OCI-LY3 (cell line): Measurements from ENCODE around the gene NGFR.

ENCODE experiments used
- H2AFZ ChIP-seq: fragments of 200-600, 300-600 bp; shearing (Covaris generic); 2 replicates; pipeline ENCODE4 v1.6.0; 2014; ENCODE audit warnings: antibody characterized with exemption, low read depth, low read length
- H3K27ac ChIP-seq: fragments of 200-600, 300-600 bp; sonication (generic); 2 replicates; pipeline ENCODE4 v1.5.1; 2014; ENCODE audit warnings: mild to moderate bottlenecking, low read length, moderate library complexity, mixed read lengths
- H3K27me3 ChIP-seq: fragments of 200-600, 300-600 bp; sonication (generic); 2 replicates; pipeline ENCODE4 v1.6.1; 2014; ENCODE audit warnings: low read depth, low read length, mixed read lengths
- H3K36me3 ChIP-seq: fragments of 200-600, 300-600 bp; sonication (generic); replicated peaks from 2 replicates; pipeline ENCODE3; 2014; ENCODE audit warnings: low read depth, low read length, mixed read lengths
- H3K4me1 ChIP-seq: fragments of 300-600, 200-600 bp; sonication (generic); 2 replicates; pipeline ENCODE4 v1.6.1; 2014; ENCODE audit warnings: low read length, mixed read lengths
- H3K4me2 ChIP-seq: fragments of 200-600, 300-600 bp; sonication (generic); 2 replicates; pipeline ENCODE4 v1.6.1; 2014; ENCODE audit warnings: low read length, mixed read lengths
- H3K4me3 ChIP-seq: fragments of 300-600, 200-600 bp; sonication (generic); 2 replicates; pipeline ENCODE4 v1.5.1; 2014; ENCODE audit warnings: antibody characterized with exemption, mild to moderate bottlenecking, low read length, moderate library complexity
- H3K79me2 ChIP-seq: fragments of 300-600, 200-600 bp; shearing (Covaris generic); 2 replicates; pipeline ENCODE4 v1.6.1; 2014; ENCODE audit warnings: mild to moderate bottlenecking, low read length, mixed read lengths
- H3K9ac ChIP-seq: fragments of 300-600, 200-600 bp; shearing (Covaris generic); 2 replicates; pipeline ENCODE4 v1.6.0; 2014; ENCODE audit warnings: mild to moderate bottlenecking, low read length, moderate library complexity
- H3K9me3 ChIP-seq: fragments of 200-600, 300-600 bp; shearing (Covaris generic); 2 replicates; pipeline ENCODE4 v1.6.1; 2014; ENCODE audit warnings: low read length, mixed read lengths; ENCODE audit not compliant: insufficient read depth
- H4K20me1 ChIP-seq: fragments of 200-600, 300-600 bp; sonication (generic); 2 replicates; pipeline ENCODE4 v1.6.1; 2016; ENCODE audit warnings: low read length, mixed read lengths; ENCODE audit not compliant: insufficient read depth
- EZH2phosphoT487 ChIP-seq: fragments of 200-600 bp; shearing (Covaris generic); IDR thresholded peaks from 2 replicates; pipeline ENCODE4 v1.6.1; 2018; ENCODE audit warnings: antibody characterized with exemption, mixed run types, low read depth
- TF ChIP-seq, protein P1 (sequence below): fragments of 200-600, 300-600 bp; sonication (generic); IDR thresholded peaks from 2 replicates; pipeline ENCODE4 v1.5.1; 2014; ENCODE audit warnings: antibody characterized with exemption, low read length, low read depth

Gene NGFR

DNA sequence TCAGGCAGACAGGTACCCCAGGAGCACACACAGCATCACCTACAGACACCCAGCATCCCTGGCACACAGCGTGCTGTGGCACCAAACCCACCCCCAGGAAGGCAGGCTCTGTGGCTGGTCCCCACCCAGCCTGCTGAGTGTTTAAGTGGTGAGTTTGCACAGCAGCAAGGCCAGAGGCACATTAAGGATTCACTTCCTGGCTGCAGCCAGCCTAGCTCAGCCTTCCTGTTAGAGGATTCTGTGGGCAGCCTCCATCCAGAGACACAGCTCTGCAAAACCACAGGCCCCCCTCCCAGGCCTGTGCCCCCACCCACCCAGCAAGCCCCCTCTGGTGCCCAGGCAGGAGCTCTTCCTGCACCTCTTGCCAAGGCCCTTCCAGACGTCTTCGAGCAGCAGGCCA is 44.4 kb upstream of the NGFR start:
- Histone ChIP-seq H3K4me3 (no peak overlapping the region), H3K27me3 (peaks cover 10% of the 10 kb centered on the region), H2AFZ (no peak overlapping the region), H4K20me1 (no peaks in the 10 kb centered on the region), H3K4me2 (no peak overlapping the region), H3K9me3 (no peaks in the 10 kb centered on the region), H3K4me1 (no peaks in the 10 kb centered on the region), H3K79me2 (no peaks in the 10 kb centered on the region), H3K36me3 (no peaks in the 10 kb centered on the region), H3K9ac (no peak overlapping the region), H3K27ac (no peak overlapping the region)
- no peak for TF ChIP-seq EZH2phosphoT487
- TF ChIP-seq, protein P1, sequence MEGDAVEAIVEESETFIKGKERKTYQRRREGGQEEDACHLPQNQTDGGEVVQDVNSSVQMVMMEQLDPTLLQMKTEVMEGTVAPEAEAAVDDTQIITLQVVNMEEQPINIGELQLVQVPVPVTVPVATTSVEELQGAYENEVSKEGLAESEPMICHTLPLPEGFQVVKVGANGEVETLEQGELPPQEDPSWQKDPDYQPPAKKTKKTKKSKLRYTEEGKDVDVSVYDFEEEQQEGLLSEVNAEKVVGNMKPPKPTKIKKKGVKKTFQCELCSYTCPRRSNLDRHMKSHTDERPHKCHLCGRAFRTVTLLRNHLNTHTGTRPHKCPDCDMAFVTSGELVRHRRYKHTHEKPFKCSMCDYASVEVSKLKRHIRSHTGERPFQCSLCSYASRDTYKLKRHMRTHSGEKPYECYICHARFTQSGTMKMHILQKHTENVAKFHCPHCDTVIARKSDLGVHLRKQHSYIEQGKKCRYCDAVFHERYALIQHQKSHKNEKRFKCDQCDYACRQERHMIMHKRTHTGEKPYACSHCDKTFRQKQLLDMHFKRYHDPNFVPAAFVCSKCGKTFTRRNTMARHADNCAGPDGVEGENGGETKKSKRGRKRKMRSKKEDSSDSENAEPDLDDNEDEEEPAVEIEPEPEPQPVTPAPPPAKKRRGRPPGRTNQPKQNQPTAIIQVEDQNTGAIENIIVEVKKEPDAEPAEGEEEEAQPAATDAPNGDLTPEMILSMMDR = no peak

DNA sequence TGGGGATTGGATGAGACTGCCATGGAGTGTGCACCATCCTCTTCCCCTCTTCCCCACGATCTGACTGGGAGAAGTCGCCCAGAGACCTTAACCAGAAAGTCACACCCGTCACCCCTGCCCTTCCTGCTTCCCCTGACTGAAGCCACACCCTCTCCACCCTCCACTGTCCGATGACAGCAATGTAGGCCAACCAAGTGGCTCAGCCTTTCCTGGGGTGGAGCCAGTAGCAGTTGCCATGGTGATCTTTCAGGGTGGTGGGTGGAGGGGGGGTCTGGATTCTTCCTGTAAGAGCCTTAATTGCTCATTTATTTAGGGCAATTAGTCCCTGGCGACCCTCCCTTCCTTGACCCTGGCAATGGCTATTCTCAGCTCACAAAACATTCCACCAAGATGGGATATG is 42.9 kb upstream of the NGFR start:
- no peaks in the 10 kb centered on the region for H3K36me3 ChIP-seq
- peaks cover 16% of the 10 kb centered on the region for H3K27me3 ChIP-seq
- H3K4me1 ChIP-seq = no peaks in the 10 kb centered on the region
- no peaks in the 10 kb centered on the region for H4K20me1 ChIP-seq
- no peak overlapping the region for H2AFZ ChIP-seq
- no peaks in the 10 kb centered on the region for H3K79me2 ChIP-seq
- H3K9me3 ChIP-seq = no peaks in the 10 kb centered on the region
- H3K9ac ChIP-seq = no peak overlapping the region
- TF ChIP-seq, protein P1 = no peak
- no peak for TF ChIP-seq EZH2phosphoT487
- H3K4me2 ChIP-seq = no peak overlapping the region
- no peak overlapping the region for H3K27ac ChIP-seq
- no peak overlapping the region for H3K4me3 ChIP-seq

DNA sequence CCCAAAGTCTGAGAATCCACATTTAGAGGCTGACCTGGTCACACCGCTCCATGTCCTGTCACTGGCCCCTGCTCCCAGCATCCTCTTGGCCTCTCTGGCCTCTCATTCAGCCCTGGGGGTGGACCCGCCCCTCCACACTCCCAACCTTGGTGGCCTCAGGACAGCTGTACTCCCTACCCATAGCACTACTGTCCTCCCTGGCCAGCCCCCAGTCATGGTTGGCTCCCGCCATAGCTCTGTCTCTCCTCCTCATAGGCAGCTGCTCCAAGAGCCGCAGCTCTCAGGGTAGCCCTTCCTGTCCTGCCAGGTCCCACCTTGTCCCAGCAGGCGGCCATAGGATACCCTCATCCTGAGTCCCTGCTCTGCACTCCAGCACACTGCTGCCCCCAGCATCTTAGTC is 42.4 kb upstream of the NGFR start:
- Histone ChIP-seq H3K4me2 (no peak overlapping the region), H3K9ac (no peak overlapping the region), H3K79me2 (no peaks in the 10 kb centered on the region), H3K27ac (no peak overlapping the region), H3K27me3 (peaks cover 20% of the 10 kb centered on the region), H4K20me1 (no peaks in the 10 kb centered on the region), H3K4me1 (no peaks in the 10 kb centered on the region), H2AFZ (no peak overlapping the region), H3K36me3 (no peaks in the 10 kb centered on the region), H3K9me3 (no peaks in the 10 kb centered on the region), H3K4me3 (no peak overlapping the region)
- TF ChIP-seq, protein P1 = no peak
- no peak for TF ChIP-seq EZH2phosphoT487

DNA sequence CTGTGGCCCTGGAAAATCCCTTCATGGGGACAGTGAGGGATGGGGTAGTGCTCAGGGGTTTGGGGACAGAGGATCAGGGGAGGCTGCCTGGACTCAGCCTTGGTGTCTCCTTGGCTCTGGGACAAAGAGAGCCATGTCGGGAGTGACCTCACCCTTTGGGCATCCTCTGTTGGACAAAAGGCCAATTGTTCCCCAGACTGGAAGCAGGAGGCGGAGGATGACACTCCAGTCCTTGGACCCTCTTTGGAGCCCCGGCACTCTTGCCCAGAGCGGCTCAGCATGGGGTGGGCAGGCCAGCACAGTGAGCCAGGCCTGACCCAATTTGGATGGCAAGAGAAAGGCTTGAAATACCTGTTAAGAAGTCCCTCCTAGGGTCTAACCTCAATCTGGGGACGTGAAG is 41.0 kb upstream of the NGFR start:
- Histone ChIP-seq H3K27ac (no peak overlapping the region), H3K9ac (no peak overlapping the region), H3K9me3 (no peaks in the 10 kb centered on the region), H3K79me2 (no peaks in the 10 kb centered on the region), H3K4me2 (no peak overlapping the region), H3K27me3 (peaks cover 27% of the 10 kb centered on the region), H3K36me3 (no peaks in the 10 kb centered on the region), H3K4me1 (no peaks in the 10 kb centered on the region), H4K20me1 (no peaks in the 10 kb centered on the region), H3K4me3 (no peak overlapping the region), H2AFZ (no peak overlapping the region)
- TF ChIP-seq, protein P1 = no peak
- no peak for TF ChIP-seq EZH2phosphoT487
